GM18909 (cell line): Measurements from ENCODE around the gene WARS2.

Source experiments
- ATAC-seq: cut with Tn5 transposase; IDR thresholded peaks from one replicate; pipeline ENCODE4 v1.9.1; 2021; ENCODE audit warnings: mild to moderate bottlenecking; ENCODE audit not compliant: unreplicated experiment, poor library complexity

Gene WARS2

DNA sequence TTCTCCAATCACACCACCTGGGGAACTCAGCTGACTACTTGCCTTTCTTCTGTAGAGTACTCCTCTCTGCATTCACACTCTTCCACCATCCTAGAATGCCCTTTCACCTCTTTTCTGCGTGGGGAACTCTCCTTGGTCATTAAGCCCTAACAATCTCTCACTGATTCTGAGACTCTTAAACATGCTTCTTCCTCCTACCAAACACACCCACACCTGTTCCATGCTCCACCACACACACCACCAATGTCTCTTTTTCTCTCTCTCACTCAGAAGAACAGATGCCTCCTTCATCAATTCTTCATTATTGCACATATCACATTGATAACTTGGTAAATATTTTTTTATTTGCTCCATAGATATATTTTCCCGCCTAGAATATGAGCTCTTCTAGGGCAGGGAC is 53.6 kb downstream of the WARS2 start:
- ATAC-seq = no peak

DNA sequence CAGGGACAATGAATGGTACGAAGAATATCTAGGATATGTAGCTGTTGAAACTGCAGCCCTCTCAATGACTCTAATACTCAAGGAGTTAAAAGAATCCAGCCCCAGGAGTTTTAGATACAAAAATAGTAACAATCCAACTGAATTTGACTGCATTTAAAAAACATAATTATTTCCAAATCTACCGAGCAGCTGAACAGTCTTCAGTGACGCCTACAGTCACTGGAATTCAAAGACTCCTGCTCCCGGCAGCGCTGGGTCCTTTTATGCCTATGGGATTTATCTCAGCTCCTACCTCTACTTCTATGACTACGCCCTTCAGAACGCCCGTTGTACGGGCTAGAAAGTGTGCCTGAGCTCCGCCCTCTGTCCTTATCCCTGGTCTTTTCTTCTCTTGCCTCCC is 55.7 kb downstream of the WARS2 start:
- no peak for ATAC-seq

DNA sequence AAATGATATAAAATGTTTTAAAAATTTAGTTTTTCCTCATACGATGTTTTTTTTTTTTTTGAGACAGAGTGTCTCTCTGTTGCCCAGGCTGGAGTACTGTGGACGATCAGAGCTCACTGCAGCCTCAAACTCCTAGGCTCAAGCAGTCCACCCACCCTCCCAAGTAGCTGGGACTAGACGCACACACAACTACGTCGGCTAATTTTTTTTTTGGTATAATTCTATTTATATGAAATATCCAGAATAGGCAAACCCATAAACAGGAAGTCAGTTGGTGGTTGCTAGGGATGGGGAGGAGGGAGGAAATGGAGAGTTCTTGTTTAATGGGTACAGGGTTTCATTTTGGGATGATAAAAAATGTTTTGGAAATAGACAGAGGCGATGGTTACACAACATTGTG is 56.5 kb downstream of the WARS2 start:
- no peak for ATAC-seq

- ATAC-seq = no peak
Observed at GRCh38 chr1:119083479-119083878, 57.0 kb downstream of the WARS2 start.

DNA sequence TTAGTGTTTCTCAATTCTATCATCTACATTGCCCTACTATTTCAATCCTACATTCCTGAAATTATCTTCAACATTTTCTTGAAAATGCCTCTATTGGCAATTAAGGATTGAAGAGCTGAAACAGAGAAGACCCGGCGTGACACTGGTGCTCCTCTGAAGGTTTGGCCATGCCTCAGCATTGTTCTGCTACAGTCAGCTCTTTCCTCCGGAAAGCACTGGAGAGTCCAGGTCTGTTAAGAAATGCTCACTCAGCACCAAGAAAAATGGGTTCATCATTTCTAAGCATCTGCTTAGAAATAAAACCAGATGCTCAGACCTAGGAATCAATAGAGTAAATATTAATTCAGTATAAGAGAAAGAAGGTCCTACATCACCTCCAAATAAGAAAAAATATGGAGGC is 58.8 kb downstream of the WARS2 start:
- no peak for ATAC-seq

DNA sequence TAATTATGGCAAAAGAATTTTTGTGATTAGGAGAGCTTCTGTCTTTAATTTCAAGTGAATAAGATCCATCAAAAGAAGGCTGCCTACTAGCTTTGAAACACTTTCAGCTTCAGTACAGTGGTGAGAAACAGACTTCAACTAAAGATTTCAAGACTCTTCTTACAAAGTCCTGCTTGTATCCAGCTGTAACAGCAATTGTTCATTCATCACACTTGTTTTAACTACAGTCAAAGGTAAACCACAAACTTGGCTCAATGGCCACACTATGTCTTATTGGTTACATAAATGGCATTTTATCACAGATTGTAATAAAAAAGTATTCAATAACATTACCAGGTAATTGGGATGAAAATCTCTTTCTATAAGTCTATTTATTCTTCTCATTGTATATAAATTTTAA is 59.2 kb downstream of the WARS2 start:
- ATAC-seq = no peak

DNA sequence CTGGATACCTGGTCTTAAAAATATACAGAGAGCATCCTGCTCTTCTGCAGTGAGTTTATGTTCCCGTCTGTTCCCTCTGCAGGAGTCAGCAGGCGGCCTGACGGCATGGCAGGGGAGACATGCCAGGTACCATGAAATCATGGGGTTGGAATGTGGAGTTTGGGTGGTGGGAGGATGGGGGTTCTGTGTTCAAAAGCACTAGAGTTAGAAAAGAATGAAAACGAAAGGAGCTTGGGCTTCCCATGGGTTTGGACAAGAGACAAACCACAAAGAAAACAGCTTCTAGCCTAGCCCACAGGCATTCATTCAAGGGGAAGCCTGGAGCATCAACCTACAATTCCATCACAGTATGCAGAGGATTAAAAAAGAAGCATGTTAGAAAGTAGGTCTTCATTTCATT is 59.9 kb downstream of the WARS2 start:
- ATAC-seq = no peak

GRCh38 chr1:119079881-119080280 is 60.6 kb downstream of the WARS2 start:
- no peak for ATAC-seq

DNA sequence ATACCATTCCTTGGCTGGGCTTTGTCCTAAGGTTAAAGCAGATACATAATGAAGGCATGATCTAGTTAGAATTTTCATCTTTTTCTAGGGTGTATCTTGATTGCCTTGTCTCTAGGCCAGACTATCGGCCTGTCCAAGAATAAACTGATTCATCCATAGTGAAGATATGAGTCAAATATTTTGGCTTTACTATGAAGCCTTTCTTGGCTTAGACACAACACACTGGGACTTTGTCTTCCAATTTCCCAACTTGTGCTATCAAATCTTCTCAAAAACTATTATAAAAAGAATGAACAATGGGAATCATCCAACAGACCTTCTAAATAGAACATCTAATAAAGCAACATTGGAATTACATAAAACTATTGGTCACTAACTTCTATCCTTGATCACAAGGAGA is 64.8 kb downstream of the WARS2 start:
- no peak for ATAC-seq

DNA sequence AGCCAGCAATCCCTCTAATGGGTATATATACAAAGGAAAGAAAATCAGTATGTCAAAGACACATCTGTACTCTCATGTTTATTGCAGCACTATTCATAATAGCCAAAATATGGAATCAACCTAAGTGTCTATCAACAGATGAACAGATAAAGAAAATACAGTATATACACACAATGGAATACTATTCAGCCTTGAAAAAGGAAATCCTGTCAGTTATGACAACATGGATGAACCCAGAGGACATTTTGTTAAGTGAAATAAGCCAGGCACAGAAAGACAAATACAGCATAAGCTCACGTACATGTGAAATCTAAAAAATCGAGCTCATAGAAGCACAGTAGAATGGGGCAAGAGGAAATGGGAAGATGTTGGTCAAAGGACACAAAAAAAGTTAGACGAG is 69.1 kb downstream of the WARS2 start:
- ATAC-seq = no peak

DNA sequence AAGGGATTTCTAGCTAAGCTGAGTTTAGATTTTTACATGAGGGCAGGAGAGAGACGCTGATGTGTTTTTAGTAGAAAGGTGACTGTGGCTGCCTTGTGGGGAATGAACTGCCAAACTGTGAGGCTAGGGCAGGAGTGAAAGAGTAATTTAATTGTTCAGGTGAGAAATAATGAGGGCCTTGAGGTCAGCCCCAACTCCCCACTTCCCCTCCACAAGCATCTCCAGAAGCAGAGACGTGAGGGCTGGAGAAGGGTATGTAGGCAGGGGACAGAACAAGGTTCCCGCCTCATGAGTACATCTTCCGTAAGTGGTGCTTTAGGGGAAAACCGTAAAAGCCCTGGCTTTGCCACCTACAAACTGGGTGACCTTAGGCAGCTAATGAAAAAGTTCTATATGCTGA is 70.8 kb downstream of the WARS2 start:
- no peak for ATAC-seq

DNA sequence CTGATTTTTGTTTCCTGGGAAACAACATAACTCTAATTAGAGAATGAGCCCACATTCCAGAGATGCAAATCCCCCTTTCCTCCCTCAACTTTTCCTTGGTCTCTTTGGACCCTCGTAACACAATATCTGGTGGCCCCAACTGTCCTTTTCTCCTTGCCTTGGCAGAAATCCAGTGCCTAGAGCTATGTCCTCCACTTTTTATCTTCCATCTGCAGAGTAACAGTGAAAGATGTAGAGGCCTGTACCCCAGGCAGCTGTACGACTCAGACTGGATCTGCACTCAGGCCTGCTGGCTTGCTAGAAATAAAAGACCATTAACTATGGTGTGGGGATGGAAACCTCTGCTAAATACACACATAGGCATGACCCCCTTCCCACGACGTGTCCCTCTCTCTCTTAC is 72.0 kb downstream of the WARS2 start:
- no peak for ATAC-seq

DNA sequence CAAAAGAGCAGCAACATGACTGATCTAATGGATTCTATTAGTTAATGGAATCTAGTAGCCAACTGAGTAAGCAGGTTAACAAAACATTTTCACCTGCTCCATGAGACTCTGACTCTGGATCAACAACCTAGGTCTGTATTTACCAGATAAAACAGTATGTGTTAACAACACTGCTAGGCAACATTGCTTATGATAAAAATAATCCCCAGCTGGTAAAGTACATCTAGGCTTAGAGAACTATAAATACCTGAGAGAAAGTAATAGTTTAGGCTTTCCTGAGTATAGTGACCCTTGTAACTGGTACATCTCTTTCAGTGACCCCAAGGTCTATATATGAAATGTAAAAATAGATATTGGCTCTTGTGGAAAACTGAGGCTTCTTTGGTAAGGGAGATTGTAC is 78.8 kb downstream of the WARS2 start:
- ATAC-seq = no peak

- ATAC-seq = no peak
Observed at GRCh38 chr1:119055568-119055967, 84.9 kb downstream of the WARS2 start.

GRCh38 chr1:119053917-119054316 is 86.5 kb downstream of the WARS2 start:
- no peak for ATAC-seq

DNA sequence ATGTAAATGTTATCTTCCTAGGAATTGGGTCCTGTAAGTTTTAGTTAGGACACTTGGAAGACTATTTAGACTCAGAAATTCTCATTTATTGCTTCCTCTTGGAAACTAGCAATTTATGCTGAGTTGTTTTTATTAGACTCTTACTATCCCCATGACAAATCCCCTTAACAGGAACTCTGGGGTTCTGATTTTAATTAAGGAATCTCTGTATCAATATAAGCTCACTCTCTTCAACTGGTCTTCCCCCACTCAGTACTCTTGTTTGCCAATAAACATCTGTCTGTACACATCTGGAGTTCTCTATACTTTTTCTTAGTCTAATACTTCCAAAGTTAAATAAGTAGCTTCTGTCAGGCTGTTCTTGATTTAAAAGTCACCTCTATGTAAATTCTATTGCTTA is 88.2 kb downstream of the WARS2 start:
- no peak for ATAC-seq

GRCh38 chr1:119048624-119049404 is 91.6 kb downstream of the WARS2 start:
- no peak for ATAC-seq

GRCh38 chr1:119046785-119047438 is 93.5 kb downstream of the WARS2 start:
- ATAC-seq = no peak

DNA sequence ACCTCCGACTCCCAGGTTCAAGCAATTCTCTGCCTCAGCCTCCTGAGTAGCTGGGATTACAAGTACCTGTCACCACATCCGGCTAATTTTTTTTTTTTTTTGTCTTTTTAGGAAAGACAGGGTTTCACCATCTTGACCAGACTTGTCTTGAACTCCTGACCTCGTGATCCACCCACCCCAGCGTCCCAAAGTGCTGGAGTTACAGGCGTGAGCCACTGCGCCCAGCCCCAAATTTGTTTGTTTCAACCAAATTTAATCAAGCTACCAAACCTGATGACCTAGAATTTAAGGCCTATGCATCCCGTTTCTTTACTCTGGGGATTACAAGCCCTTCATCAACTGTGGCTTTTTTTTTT is 94.0 kb downstream of the WARS2 start:
- ATAC-seq = no peak

GRCh38 chr1:119045096-119045746 is 95.2 kb downstream of the WARS2 start:
- ATAC-seq = no peak

DNA sequence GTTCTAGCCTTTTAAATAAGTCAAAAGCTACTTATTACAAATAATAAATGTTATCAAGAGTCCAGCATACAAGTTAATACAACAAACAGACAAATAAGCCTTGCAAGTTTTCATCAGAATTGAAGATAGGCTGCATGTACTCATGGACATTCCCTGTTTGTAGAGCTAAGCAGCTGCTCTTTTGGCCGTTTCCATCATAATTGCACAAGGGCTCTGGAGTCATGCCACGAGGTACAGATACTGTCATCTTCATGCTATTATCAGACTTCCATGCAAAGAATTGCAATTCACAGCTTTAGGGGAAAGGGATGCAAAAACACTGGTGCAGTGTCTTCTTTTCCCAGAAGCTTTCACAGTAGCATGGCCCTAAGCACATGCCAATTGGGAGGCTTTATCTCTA is 99.5 kb downstream of the WARS2 start:
- ATAC-seq = no peak

- ATAC-seq = no peak
Observed at GRCh38 chr1:119040489-119040888, 100.0 kb downstream of the WARS2 start.
